Hematopoietic multipotent progenitor cell (in vitro differentiated cells): Measurements from ENCODE around the gene POLDIP3. TPM values are rescaled to one million over a fixed set of nuclear protein-coding genes. Genes with fewer than 3 reads are reported as not detected.

ENCODE experiments used
- DNase-seq, 3 donors: peaks; one replicate each; pipeline ENCODE4 v3.0.0-alpha.2; 2011 to 2015; ENCODE audit warnings: low read depth in 2 of 3, low spot score in 2 of 3
- total RNA-seq: library from RNA; depleted of rRNA; stranded (reverse); fragments of >200 nt; gene quantifications from one replicate; pipeline ENCODE4 v1.2.3, GENCODE V29; 2012

POLDIP3 gene
- total RNA-seq, 1 donor, result 37.4 TPM

GRCh38 chr22:42642806-42643633 lies 28.3 kb upstream of the POLDIP3 start:
- DNase-seq, result peak in 2 of 3 donors; percentile 50 to 74

DNA sequence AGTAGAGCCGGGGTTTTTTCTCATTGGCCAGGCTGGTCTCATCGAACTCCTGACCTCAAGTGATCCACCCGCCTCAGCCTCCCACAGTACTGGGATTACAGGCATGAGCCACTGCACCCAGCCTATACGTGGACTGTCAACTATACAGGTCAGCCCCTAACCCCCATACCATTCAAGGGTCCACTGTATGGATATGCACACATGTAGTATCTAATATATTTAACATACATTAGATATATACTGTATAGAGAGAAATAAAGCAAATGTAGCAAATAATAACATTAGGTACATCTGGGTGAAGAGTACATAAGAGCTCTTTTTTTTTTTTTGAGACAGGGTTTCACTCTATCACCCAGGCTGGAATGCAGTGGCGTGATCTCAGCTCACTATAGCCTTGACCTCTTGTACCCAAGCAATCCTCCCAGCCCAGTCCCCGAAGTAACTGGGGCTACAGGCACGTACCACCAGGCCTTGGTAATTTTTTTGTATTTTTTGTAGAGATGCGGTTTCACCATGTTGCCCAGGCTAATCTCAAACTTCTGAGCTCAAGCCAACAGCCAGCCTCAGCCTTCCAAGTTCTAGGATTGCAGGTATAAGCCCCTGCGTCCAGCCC lies 27.2 kb upstream of the POLDIP3 start:
- no peak for DNase-seq

DNA sequence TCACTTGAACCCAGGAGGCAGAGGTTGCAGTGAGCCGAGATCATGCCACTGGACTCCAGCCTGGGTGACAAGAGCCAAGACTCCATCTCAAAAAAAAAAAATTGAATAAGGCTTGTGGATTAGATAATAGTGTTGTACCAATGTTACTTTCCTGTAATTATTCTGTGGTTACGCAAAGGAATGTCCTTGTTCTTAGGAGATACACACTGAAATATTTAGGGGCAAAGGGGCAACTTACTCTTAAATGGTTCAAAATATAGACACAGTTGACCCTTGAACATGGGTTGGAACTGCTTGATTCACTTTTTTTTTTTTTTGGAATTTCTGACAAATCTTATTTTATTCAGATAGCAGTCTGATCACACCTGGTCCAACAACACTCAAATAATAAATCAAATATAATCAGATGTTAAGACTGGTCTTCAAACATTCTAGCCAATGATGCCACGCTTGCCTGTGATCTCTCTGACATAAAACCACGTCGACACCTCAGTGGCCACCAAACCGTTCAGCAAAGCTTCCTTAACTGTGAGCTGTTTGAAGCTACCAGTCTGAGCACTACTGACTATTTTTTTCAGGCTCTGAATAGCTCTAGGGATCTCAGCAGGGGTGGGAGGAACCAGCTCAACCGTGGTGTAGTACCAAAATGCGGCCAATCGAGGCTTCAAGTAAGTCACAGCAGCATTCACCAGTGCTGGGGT lies 25.0 kb upstream of the POLDIP3 start:
- no peak for DNase-seq

GRCh38 chr22:42637555-42637954 lies 22.9 kb upstream of the POLDIP3 start:
- DNase-seq, result no peak

GRCh38 chr22:42636506-42636905 lies 21.8 kb upstream of the POLDIP3 start:
- no peak for DNase-seq

GRCh38 chr22:42635531-42635930 lies 20.8 kb upstream of the POLDIP3 start:
- no peak for DNase-seq

DNA sequence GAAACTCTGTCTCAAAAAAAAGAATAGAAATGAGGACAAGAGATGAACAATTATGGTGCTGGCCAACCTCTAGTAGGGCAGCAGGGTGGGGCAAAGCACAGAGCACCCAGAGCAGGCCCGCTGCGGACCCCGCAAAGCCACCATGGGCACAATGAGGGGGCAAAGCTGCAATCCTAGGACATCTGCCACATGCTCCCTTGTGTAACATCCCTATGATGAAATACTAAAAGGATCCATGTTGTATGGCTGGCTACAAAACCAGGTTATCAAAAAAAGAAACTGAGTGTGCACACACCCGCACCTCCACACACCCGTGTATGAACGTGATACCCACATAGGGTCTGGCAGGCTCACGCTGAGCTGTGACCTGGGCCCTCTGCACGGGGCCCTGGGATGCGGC lies 18.3 kb upstream of the POLDIP3 start:
- no peak for DNase-seq

GRCh38 chr22:42632096-42632495 lies 17.4 kb upstream of the POLDIP3 start:
- DNase-seq, result no peak

- no peak for DNase-seq
Observed at GRCh38 chr22:42630901-42631602, 16.4 kb upstream of the POLDIP3 start.

DNA sequence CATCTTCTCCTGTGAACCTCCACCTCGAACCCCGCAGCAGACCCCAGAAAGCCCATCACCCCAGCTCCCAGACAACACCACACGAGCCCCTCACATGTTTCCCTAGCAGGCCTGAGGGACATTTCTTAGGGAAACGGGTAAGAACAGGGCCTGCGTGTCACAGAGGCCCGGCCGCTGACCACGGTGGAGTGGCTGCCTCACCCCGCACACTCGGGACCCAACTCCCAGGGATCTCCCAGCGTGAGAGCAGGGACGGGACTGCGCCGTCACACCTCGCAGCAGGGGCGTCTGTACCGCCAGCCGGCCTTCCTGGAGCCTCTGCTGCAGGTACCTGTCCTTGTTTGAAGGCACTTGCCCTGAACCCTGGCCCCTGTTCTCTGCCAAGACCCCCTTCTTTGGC lies 15.5 kb upstream of the POLDIP3 start:
- no peak for DNase-seq

- DNase-seq, result no peak
Observed at GRCh38 chr22:42627981-42628380, 13.3 kb upstream of the POLDIP3 start.

DNA sequence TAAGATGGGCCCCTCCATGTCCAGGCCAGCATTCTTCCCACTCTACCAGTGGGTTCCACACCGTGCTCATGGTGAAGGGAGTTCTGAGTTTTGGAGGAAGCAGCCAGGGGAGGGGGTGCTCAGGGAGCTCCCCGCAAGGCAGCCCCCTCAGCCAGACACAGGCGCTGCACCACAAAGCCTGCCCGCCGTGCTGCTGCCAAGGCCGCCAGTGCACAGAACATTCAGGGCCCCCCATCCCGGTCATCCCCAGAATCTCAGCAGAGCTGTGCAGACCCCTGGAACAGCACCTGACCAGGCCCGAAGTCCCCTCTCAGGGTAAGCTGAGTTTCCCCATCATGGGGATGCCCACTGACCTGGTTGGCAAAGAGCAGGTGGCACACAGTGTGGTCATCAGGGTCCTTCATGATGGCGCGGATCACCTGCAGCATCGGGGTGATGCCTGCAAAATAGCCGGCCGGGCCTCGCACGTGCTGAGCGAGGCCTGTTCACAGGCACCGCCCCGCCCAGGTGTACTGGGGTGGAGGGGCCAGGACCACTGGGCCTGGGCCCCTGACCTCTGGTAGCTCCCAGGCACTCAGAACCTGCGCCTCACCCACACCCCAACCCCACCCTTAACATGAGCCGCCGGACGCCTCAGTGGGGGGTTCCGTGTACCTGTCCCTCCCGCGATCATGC lies 12.4 kb upstream of the POLDIP3 start:
- DNase-seq, result no peak

GRCh38 chr22:42626431-42626830 lies 11.7 kb upstream of the POLDIP3 start:
- no peak for DNase-seq

GRCh38 chr22:42625416-42625815 lies 10.7 kb upstream of the POLDIP3 start:
- no peak for DNase-seq

DNA sequence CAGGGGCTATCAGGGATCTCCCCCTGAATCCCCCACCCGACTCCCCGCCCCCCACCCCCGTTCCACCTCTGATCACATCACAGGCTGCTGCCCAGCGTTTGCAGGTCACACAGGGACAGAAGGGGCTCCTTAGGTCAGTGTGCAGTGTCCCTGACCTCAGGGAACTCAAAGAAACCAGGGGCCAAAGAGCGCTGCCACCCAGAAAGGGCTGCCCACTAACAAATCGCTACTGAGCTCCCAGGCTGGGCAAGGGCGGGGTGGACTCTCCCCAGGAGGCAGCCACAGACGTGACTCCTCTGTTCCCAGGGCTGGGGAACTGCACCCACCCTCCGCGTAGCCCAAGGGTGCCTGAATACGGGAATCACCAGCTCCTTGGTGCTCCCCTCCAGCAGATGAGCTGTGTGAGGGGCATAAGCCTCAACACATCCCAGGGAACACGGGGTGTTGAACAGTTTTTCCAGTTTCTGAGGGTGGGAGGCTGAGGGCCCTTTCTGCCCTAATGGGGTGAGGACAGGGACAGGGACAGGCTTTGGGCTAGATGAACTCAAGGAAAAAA lies 9.9 kb upstream of the POLDIP3 start:
- DNase-seq, result no peak

DNA sequence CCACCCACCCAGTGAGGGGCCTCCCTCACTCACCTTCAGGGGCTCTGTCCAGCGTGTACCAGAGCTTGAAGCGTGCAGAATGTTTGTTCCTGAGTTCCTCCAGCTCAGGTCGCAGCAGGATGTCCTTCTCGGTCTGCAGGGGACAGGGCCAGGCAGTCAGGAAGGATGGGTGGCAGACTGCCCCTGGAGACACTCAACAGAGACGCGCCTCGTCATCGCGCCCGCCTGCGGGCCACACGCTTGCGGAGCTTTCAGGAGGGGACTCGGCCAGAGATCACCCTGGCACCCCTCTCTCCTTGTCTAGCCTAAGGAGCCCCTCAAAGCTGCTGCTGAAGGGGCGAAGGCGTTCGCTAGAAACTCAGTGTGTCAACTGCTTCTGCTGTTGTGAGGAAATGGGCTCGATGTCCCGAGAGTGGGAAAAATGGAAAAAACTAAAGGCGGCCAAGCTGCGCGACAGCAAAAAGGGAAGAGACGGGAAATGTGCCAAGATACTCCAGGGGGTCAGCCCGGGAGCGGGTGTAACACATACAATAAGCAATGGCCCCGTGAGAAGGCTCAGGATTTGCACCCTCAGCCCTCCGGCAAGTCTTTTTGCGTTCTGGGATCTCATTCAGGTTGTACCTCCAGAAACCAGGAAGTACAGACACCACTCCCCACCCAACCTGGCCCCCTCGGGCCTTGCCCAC lies 9.2 kb upstream of the POLDIP3 start:
- no peak for DNase-seq

- no peak for DNase-seq
Observed at GRCh38 chr22:42623301-42623751, 8.6 kb upstream of the POLDIP3 start.

GRCh38 chr22:42622061-42622710 lies 7.5 kb upstream of the POLDIP3 start:
- DNase-seq, result no peak

DNA sequence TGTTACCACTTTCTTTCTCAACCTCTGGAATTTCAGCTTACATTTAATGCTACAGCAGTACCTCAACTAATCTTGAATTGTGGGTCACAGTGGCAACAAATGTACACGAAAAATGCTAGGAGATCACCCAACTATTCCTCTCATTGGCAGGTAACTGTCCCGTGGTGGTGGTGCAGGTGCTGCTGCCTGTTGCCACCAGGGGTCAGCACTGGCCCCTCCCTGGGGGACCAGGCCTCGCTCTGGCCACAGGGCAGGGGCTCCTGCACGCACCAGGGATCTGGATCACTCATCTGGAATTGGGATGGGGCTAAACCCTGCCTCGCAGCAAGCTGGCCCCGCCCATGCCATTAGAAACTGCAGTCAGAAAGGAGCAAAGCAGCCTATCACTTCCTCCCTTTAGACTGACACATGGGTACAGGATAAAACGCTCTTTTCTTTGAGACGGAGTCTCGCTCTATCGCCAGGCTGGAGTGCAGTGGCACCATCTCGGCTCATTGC lies 6.9 kb upstream of the POLDIP3 start:
- DNase-seq, result peak in 2 of 3 donors; percentile 62 to 63
